HG03460 (cell line): ENCODE results near the gene TWSG1.
"Not testable (repeated sequence)": the region's sequence is repeated elsewhere in the genome, so short reads cannot be mapped to it uniquely, and the experiment has no call there.

ENCODE experiments used
- ATAC-seq: cut with Tn5 transposase; IDR thresholded peaks from one replicate; pipeline ENCODE4 v1.9.1; 2021; ENCODE audit not compliant: unreplicated experiment

The TWSG1 gene

DNA sequence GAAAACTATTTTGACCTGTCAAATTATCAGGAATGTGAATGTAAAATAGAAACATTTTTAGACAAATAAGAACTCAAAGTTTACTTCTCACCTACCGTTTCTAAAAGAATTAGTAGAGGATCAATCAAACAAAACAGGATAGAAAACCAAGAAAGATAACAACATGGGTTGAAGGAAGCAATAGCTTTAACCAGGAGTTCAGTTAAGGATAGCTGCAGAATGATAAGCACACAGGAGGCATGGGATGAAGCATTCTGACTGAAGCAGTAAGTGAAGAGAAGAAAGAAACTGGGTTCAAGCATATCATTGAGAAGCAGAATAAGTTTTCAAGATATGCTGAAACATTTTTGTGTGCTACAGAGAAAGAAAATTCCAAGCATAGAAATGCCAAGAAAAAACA is 52.3 kb downstream of the TWSG1 start:
- ATAC-seq = no peak

DNA sequence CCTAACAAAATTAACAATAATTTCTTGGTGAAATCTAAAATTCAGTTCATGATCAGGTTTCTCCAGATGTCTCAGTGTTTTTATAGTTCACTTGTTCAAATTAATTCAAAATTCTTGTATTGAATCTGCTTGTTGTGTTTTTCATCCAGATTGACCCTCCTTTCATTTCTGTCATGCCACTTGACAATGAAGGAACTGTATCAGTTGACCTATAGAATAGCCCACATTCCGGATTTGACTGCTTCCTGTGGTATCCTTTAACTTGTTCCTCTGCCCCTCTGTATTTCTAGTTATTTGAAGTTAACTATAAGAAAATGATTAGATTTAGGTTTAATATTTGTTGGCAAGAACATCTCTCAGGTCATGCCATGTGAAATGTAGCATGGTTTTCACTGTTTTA is 53.3 kb downstream of the TWSG1 start:
- no peak for ATAC-seq

DNA sequence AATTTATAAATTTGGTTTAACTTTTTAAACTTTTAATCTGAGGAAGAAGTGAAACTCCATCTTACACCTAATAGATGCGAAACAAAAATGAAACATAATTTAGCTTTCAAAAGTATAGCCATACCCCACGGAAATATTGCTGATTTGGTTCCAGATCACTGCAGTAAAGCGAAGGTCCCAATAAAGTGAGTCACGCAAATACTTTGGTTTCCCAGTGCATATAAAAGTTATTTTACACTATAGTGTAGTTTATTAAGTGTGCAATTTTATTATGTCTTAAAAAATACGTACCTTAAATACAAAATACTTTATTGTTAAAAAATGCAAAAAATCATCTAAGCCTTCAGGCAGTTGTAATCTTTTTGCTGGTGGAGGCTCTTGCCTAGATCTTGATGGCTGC is 55.1 kb downstream of the TWSG1 start:
- no peak for ATAC-seq

DNA sequence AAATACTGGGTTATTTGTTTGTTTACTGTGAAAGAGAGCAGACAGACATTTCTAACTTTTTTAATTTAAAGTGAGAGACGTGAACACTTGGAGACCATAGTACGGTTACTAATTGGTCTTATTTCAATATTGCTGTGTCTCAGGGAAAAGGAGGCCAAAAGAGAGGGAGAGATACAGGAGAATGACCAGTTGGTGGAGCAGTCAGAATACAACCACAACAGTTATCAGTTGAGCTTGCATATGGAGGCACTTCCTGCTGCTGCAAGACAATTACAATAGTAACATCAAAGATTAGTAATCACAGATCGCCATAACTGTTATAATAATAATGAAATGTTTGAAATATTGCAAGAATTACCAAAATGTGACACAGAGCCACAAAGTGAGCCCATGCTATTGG is 58.2 kb downstream of the TWSG1 start:
- no peak for ATAC-seq

DNA sequence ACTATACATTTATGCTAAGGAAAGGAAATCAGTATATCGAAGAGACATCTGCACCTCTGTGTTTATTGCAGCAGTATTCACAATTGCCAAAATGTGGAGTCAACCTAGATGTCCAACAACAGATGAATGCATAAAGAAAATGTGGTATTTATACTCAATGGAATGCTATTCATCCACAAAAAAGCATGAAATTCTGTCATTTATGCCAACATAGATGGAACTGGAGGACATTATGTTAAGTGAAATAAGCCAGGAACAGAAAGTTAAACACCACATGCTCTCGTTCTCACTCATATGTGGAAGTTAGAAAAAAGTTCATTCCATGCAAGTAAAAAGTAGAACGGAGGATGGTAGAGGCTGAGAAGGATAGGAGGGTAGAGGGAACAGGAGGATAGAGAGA is 59.5 kb downstream of the TWSG1 start:
- no peak for ATAC-seq

DNA sequence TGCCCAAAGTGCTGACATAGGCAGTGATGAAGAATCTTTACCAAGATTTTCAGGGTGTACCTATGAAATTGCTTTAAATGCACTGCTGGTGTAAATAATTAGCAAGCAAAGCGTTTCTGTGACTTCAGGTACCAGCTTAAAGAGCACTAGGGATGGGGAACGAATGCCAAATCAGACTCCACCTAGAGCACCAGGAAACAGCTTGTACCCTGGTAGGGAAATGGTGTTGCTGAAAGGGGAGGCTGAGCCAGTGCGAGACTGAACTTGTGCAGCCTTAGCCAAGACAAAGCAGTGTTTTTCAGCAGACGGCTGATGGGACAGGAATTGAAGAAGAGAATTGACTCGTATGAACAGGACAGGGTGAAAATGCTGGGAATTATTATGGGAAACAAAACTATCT is 65.6 kb downstream of the TWSG1 start:
- no peak for ATAC-seq

DNA sequence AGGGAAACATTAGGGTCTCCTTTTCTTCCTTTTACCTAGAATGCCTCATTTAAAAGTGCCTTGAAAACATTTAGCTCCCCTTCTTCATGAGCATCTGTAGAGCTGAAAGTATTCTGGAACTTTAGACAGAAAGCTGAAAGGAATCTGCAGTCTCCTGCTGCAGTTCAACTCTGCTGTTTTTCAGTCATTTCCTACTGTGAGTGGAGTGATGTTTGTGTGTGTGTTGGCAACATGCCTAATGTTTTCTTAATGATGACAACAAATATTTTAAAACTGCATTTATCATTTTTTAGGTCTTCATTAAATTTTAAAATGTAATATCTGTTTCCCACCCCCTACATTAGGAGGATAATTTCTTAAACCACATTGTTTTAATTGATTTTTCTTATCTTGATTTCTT is 66.6 kb downstream of the TWSG1 start:
- no peak for ATAC-seq

DNA sequence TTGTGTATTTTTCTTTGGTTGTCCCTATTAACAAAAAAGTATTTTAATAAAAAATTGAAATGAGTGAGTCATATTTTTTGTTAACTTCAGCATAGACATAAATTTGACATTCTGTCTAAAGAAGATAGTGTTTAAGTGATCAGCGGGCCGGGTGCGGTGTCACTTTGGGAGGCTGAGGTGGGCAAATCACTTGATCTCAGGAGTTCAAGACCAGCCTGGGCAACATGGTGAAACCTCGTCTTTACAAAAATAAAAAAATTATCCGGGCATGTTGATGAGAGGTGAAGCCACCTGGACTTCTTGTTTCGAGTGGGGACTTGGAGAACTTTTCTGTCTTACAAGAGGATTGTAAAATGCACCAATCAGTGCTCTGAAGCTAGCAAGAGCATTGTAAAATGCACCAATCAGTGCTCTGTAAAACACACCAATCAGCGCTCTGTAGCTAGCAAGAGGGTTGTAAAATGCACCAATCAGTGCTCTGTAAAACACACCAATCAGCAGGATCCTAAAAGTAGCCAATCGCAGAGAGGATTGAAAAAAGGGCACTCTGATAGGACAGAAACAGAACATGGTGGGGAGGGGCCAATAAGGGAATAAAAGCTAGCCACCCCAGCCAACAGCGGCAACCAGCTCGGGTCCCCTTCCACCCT is 67.9 kb downstream of the TWSG1 start:
- not testable (repeated sequence) for ATAC-seq

DNA sequence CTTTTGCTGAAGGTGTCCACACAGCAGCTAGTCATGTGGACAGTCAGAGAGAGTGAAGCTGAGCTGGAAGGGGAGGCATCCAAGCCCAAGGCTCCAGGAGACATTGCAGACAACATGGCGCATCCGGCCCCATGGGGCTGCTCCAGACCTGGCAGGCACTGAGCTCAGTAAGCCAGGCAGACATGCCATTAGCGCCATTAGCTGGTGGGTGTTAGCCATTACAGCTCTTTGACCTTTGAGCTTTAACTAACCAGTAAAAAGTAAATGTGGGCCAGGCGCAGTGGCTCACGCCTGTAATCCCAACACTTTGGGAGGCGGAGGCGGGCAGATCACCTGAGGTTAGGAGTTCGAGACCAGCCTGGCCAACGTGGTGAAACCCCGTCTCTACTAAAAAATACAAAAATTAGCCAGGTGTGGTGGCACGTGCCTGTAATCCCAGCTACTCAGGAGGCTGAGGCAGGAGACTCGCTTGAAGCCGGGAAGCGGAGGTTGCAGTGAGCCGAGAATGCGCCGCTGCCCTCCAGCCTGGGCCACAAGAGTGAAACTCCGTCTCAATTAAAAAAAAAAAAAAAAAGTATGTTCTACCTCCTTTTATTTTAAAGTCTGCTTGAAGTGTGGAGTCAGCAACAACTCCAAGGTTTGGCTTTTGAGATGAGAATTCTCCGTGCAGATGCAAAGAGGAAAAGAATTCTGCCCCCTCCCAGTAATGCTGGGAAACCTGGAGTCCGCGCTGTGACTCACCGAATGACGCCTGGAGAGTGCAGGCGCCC is 69.4 kb downstream of the TWSG1 start:
- ATAC-seq = no peak

DNA sequence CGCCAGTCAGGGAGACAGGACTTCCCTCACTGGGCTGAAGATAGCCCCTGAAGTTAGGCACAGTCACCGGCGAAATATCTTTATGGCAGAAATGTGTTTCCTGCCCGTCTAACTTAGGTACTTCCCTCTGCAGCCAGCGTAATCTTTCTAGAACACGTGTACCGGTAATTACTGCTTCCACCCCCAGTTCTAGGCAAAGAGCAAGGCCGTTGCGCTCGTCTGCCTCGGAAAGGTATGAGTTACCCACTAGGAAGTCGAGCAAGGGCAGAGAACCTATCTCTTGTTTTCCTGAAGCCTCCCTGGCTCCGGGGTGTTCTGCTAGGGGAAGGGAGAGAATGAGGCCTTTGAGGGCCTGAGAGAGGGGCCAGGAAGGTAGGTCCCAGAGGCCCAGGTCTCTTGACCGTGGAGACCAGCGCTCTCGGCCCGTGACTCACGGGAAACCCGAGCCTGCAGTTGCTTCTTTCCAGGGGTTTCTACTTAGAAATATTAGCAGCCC is 70.0 kb downstream of the TWSG1 start:
- ATAC-seq = no peak

DNA sequence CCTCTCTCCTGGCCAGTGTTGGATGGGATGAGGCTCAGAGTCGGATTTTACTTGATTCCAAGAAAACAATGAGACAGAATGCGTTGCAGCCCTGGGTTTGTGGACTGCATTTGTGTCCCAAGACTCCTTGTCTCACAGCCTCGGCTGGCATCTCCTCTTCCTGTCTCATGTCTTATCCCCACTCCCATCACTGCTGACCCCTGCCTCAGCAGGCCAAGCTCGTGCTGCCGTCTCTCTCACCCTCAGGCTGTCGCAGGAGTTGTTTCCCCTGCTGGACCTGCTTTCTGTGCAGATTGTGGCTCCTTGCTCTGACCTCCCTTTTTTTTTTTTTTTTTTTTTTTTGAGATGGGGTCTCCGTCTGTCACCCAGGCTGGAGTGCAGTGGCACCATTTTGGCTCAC is 70.6 kb downstream of the TWSG1 start:
- ATAC-seq = no peak

DNA sequence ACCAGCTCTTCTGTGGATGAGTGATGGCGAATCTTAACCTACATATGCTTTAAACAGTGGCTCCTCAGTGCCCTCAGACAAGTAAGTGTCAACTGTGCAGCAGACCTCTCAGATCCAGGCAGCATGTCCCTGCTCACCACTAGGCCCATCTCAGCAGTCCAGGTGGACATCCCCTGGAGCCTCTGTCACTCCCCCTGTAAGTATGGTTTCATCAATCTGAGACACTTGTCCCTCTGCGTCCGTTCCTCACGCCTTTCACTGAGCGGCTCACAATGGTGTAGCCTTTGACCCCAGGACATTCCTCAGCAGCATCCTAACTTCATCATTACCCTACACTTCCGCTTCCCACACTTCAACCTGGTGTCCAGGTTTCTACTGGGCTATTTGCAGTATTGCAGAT is 71.4 kb downstream of the TWSG1 start:
- ATAC-seq = no peak

DNA sequence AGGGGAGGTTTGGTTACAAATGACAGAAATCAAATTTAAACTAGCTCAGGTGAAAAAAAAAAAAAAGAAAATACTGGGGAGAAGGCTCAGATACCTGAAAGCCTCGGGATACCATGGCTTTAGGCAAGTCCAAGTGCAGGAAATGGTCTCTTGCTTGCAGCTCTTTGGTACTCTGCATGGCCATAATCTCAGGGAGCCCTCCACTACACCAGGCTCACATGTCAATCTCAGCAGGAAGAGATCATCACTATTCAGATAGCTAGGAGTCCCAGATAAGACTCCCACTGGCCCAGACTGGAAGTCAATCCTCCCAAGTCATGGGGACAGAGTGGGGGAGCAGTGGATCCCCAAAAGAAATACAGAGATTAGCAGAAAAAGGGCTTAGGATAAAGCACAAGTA is 75.9 kb downstream of the TWSG1 start:
- no peak for ATAC-seq

DNA sequence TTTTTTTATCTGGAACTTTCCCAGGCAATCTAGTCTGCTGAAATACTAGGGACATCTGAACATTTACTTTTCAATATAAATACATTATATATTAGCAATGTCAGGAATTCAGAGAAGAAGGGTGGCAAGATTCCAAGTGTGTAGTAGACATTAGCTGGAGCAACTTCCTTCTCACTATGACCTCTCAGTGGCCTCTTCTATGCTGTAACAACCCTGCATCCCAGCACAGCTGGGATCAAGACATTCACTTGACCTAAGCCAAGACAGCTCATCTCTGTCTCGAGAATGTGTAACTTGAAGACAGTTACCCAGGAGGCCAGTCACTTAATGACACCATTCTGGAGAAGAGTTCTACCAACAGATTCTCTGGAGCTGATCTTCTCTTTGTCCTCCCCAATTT is 79.0 kb downstream of the TWSG1 start:
- ATAC-seq = no peak

DNA sequence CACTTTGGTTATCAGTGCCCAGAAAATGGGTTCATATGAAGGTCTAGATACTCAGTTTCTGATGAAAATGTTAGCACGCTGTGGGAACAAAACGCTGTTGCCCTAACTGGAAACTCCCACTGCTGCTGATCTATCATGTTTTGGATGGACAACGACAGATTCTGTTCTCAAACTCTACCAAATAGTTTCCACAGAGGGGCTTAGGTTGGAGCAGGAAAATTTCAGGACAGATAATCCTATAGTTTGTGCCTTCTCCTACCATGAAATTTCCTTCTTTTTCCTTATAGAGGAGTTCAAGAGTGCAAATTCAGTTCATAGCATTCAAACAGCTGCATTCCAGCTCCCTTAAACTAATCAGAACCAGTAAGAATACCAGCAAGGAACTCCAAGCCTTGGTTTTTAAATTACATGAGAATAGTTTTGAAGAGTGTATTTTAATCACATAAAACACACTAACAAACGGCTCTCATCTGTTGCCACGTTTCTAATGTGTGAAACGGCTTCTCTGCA is 82.0 kb downstream of the TWSG1 start:
- ATAC-seq = no peak

DNA sequence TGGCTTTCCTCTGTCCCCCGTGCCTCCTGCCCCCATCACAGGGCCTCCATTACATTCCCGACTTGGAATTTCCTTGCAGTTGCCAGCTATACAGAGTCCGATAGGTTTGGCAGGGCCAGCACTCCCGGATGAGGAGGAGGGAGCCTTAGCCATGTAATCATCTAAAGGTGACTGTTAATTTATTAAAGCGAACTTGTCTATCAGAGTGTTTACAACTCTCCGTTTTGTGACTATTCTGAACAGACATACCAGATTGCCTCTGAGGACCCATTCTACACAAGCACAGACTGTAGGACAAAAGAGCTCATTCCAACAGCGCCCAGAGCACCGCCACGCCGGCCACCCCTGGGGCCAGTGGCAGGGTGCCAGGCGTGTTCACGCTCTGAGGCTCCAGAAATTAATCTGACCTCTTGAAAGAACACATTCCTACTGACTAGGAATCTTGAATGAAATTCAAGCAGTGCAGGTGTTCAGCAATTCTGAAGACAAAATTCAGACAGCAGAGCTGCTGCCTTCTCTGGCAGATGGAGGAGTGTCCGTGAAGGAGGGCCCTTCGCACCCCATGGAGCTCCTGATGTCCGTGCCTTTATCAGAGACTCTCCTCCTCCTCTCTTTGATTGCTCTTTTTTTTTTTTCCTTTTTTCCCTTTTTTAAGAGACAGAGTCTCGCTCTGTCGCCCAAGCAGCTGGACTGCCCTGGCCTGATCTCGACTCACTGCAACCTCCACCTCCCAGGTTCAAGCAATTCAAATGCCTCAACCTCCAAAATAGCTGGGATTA is 82.7 kb downstream of the TWSG1 start:
- no peak for ATAC-seq

DNA sequence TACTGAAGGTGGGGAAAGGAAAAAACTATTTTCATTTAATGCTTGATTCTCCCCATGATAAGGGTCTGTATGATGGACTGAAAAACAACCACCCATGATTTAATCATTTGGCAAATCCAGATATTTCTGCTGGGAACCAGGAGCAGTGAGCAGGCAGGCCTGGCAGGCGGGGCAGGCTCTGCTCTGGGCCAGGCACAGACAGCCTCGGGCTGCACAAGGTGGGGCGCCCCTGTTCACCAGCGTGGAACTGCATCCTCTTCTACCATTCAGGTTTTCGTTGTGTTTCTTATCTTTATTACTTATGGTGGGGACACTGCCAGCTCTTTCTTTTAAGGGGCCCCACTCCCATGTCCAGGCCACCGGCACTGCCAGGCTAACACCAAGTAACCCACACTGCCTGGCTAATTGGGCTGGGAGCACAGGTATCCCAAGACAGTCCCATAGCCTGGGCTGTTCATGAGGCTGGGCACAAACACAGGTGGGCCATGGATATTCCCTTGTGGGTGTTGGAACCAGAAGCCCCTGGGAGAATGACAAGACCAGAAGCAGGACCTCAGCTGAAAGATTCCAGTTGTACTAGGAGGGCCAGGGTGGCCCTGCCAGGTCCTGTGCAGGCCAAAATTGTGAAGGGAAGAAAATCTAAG is 83.6 kb downstream of the TWSG1 start:
- no peak for ATAC-seq

DNA sequence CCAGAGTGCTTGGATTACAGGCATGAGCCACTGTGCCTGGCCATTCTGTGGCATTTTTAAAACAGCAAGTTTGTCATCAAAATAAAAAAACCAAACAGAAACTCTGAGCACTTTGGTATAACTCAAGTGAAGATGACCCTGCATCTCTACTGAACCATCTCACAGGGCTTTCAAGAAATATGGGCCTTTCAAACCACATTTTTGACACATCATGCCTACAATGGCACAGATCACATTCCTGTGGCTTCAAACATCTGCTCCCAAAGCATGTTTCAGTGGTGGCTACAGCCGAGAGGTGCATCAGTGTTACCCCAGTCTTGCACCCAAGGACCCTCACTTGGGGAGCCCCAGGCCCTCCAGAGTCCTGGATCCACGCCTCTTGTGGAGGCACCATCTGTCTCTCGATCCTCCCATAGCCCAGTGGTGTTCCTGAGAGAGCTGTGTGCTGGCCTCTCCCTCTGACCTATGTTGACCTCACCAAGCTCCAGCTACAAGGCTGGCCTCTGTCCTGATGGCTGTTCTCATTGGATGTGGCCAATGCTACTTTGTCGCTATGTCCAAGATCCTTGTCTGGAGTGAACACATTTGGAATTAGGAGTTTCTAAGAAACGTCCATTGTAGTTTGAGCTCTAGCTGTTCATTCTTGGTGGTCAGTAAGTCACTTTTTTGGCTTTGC is 85.5 kb downstream of the TWSG1 start:
- no peak for ATAC-seq

DNA sequence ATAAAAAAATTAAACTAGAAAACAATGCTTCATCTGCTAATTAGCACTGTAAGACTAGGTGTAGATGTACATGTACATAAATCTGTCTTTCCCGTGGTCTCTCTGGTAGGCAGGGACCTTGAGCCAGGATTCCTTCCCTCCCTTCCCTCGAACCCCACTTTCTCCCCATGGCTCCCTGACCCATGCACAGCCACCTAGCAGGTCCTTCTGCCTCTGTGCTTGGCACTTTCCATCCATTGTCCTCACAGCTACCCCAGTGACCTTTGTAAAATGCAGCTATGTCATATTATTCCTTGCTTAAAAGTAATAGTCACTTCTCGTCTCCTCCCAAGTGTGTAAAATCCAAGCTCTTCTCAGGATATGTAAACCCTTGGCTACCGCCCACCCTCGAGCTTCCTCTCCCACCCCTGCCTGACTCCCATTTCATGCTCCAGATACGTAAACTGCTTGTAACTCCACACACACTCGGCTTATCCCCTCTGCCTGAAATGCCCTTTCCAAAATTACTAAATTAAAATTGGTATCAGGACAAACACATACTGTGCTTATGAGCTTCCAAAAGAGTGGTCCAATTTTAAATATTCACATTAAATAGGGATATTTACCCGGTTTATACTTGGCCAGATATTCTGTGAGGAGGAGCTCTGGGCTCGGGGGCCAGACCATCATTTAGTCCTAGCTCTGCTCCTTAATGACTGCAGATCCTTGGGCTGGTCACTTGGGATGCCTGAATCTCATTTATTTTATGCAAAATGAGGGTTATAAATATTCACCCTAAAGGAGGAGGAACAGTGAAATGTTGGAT is 86.7 kb downstream of the TWSG1 start:
- ATAC-seq = no peak

DNA sequence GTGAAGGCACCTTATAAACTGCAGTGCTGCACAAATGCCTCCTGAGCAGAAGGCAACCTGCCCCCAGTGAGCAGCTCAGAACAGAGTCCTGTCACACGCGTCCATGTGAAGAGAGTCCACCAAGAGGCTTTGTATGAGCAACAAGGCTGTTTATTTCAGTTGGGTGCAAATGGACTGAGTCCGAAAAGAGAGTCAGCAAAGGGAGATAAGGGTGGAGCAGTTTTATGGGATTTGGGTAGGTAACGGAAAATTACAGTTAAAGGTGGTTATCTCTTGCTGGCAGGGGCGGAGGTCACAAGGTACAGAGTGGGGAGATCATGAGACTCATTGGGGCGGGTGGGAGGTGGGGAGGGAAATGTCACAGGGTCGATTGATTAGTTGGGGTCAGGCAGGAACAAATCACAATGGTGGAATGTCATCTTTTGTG is 87.3 kb downstream of the TWSG1 start:
- ATAC-seq = no peak
